Liver (tissue), 9 donors: Measurements from ENCODE around the gene MTHFD2. TPM values are rescaled to one million over a fixed set of nuclear protein-coding genes. Genes with fewer than 3 reads are reported as not detected.

Experiments used
- DNase-seq: peaks from one replicate; pipeline ENCODE4 v3.0.0-alpha.2; 2017; ENCODE audit warnings: low spot score
- H3K27ac ChIP-seq, 2 donors: one replicate each; pipeline ENCODE4 v1.7.0; 2013; ENCODE audit warnings: inconsistent platforms in 2 of 2, low read length in 2 of 2, control low read depth in 1 of 2, low read depth in 1 of 2, mild to moderate bottlenecking in 1 of 2
- H3K27me3 ChIP-seq, 4 donors: one replicate each; pipeline versions ENCODE4 v1.6.1 to v1.7.0; 2013; ENCODE audit warnings: low read length in 3 of 4, inconsistent platforms in 1 of 4, mild to moderate bottlenecking in 1 of 4, moderate library complexity in 1 of 4; ENCODE audit not compliant: control insufficient read depth in 4 of 4, insufficient read depth in 4 of 4
- H3K36me3 ChIP-seq, 4 donors: one replicate each; pipeline versions ENCODE4 v1.6.1 to v1.7.0; 2013; ENCODE audit warnings: low read length in 3 of 4, mild to moderate bottlenecking in 3 of 4, low read depth in 1 of 4, moderate library complexity in 1 of 4; ENCODE audit not compliant: control insufficient read depth in 4 of 4, insufficient read depth in 3 of 4
- H3K4me1 ChIP-seq, 4 donors: one replicate each; pipeline versions ENCODE4 v1.6.1 to v1.7.0; 2013; ENCODE audit warnings: low read length in 3 of 4, mild to moderate bottlenecking in 3 of 4, moderate library complexity in 1 of 4; ENCODE audit not compliant: control insufficient read depth in 4 of 4, insufficient read depth in 4 of 4
- H3K4me3 ChIP-seq, 3 donors: one replicate each; pipeline versions ENCODE4 v1.6.1 to v1.7.0; 2013; ENCODE audit warnings: low read length in 3 of 3, control low read depth in 1 of 3, low read depth in 1 of 3, mild to moderate bottlenecking in 1 of 3
- H3K9ac ChIP-seq, 2 donors: one replicate each; pipeline ENCODE4 v1.7.0; 2013; ENCODE audit warnings: low read length in 2 of 2, mild to moderate bottlenecking in 2 of 2, moderate library complexity in 2 of 2, control low read depth in 1 of 2, low read depth in 1 of 2
- H3K9me3 ChIP-seq, 4 donors: one replicate each; pipeline versions ENCODE4 v1.6.1 to v1.7.0; 2013; ENCODE audit warnings: low read length in 3 of 4; ENCODE audit not compliant: control insufficient read depth in 4 of 4
- EGR1 ChIP-seq, 2 donors: IDR thresholded peaks; 2 replicates each; pipeline ENCODE4 v1.6.1; 2016 to 2018; ENCODE audit warnings: antibody characterized with exemption in 2 of 2, low read depth in 2 of 2
- FOXA2 ChIP-seq: IDR thresholded peaks from 2 replicates; pipeline ENCODE4 v1.6.1; 2016; ENCODE audit warnings: antibody characterized with exemption
- GABPA ChIP-seq, 2 donors: IDR thresholded peaks in 1 of 2; conservative IDR thresholded peaks in 1 of 2; 2 replicates each; pipeline ENCODE4 v1.6.1; 2016; ENCODE audit warnings: antibody characterized with exemption in 2 of 2, mild to moderate bottlenecking in 1 of 2, moderate library complexity in 1 of 2
- HNF4A ChIP-seq, 2 donors: conservative IDR thresholded peaks; 2 replicates each; pipeline ENCODE4 v1.6.1; 2016; ENCODE audit warnings: antibody characterized with exemption in 2 of 2, mild to moderate bottlenecking in 2 of 2
- JUND ChIP-seq, 2 donors: IDR thresholded peaks; 2 replicates each; pipeline ENCODE4 v1.6.1; 2016; ENCODE audit warnings: antibody characterized with exemption in 2 of 2
- RAD21 ChIP-seq, 2 donors: IDR thresholded peaks; 2 replicates each; pipeline ENCODE4 v1.6.1; 2016; ENCODE audit warnings: antibody characterized with exemption in 2 of 2, mild to moderate bottlenecking in 2 of 2
- RXRA ChIP-seq, 2 donors: IDR thresholded peaks; 2 replicates each; pipeline ENCODE4 v1.6.1; 2017 to 2018; ENCODE audit warnings: antibody characterized with exemption in 2 of 2, mild to moderate bottlenecking in 1 of 2
- TAF1 ChIP-seq: conservative IDR thresholded peaks from 2 replicates; pipeline ENCODE4 v1.6.1; 2016; ENCODE audit warnings: antibody characterized with exemption, mild to moderate bottlenecking
- YY1 ChIP-seq: IDR thresholded peaks from 2 replicates; pipeline ENCODE4 v1.6.1; 2016; ENCODE audit warnings: antibody characterized with exemption, mild to moderate bottlenecking
- WGBS: extraction: QIAGEN DNeasy Blood & Tissue Kit; methylation state at CpG from one replicate; pipeline ENCODE4 v1.1.7; 2013; 5-methylcytosine and 5-hydroxymethylcytosine counted together
- polyA plus RNA-seq, 2 donors: library from polyadenylated mRNA; stranded (reverse) in 1 of 2; unstranded in 1 of 2; fragments of 200-250 nt in 1 of 2; fragments of >200 nt in 1 of 2; fragmentation: Nextera tagmentation in 1 of 2; extraction: Ambion mirVana in 1 of 2; gene quantifications; one replicate each; pipeline versions ENCODE4 v1.2.1 to v1.2.3, GENCODE V29; 2013 to 2015
- total RNA-seq, 2 donors: library from RNA; depleted of rRNA; stranded (reverse); fragments of >200 nt; gene quantifications; one replicate each; pipeline ENCODE4 v1.2.3, GENCODE V29; 2014
- TF ChIP-seq, protein P1 (sequence below): fragments of 150-350 bp; IDR thresholded peaks from 2 replicates; pipeline ENCODE4 v1.5.1; 2017; ENCODE audit warnings: improper control_type of control experiment, low read depth, low read length; ENCODE audit not compliant: missing input control
- TF ChIP-seq, protein P2 (sequence below): IDR thresholded peaks from 2 replicates; pipeline ENCODE4 v1.6.1; 2016; ENCODE audit warnings: antibody characterized with exemption, mild to moderate bottlenecking
- TF ChIP-seq, protein P3 (sequence below): IDR thresholded peaks from 2 replicates; pipeline ENCODE4 v1.6.1; 2016; ENCODE audit warnings: antibody characterized with exemption
- donor health status: healthy.
- donor health status: healthy.
- donor health status: healthy.
- donor health status: healthy.
- donor health status: healthy.

MTHFD2 gene
- total and polyA plus RNA-seq, 4 donors = 1.6 to 27.5 (median 2.8) TPM

DNA sequence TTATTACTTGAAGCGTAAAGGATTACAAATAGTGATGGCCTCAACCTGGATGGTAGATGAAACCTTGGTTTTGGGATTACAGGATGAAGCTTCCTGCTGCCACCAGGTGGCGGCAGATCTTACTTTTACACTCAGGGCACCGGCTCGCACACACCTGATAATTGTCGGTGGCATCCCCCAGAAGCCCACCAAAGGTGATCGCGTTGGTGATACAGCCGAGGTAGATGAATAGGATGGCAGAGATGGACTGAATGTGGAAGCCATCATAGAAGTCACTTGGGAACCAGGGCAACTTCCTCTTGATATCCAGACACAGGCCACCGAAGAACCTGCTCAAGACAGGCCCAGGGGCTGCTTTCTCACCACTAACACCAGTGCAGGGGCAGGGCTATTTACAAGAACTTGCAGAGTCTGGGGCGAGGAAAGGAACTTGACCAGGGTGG, 51.8 kb downstream of the MTHFD2 start:
- WGBS = 27% methylated on average over 10 of the region's 10 CpGs
- no peak overlapping the region for H3K9ac ChIP-seq
- peak; percentile 77 to 80 for TF ChIP-seq RAD21 (IDR thresholded peaks at IDR 0.05)
- TF ChIP-seq TAF1 = no peak
- TF ChIP-seq, protein P1, sequence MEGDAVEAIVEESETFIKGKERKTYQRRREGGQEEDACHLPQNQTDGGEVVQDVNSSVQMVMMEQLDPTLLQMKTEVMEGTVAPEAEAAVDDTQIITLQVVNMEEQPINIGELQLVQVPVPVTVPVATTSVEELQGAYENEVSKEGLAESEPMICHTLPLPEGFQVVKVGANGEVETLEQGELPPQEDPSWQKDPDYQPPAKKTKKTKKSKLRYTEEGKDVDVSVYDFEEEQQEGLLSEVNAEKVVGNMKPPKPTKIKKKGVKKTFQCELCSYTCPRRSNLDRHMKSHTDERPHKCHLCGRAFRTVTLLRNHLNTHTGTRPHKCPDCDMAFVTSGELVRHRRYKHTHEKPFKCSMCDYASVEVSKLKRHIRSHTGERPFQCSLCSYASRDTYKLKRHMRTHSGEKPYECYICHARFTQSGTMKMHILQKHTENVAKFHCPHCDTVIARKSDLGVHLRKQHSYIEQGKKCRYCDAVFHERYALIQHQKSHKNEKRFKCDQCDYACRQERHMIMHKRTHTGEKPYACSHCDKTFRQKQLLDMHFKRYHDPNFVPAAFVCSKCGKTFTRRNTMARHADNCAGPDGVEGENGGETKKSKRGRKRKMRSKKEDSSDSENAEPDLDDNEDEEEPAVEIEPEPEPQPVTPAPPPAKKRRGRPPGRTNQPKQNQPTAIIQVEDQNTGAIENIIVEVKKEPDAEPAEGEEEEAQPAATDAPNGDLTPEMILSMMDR = peak; percentile 63

DNA sequence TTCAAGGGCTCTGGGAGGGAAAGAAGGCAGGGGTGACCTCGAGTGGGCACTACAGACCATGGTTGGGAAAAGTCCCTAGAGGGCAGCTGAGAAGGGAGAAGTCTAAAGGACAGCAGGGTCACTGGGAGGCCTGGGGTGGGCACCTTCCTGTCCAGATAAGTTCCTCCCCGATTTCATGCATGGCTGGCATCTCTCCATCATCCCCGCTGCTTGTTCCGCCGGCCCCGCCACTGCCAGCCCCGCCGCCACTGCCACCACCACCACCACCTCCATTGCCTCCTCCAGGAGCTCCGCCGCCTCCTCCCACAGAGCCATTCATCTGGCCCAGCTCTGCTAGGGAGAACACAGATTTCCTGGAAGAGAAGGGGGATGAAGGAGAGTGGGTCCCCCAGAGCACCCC, 53.6 kb downstream of the MTHFD2 start:
- Histone ChIP-seq H3K9me3 (no peaks in the 10 kb centered on the region), H3K4me1 (no peaks in the 10 kb centered on the region), H3K27ac (no peak overlapping the region), H3K27me3 (no peaks in the 10 kb centered on the region), H3K36me3 (no peaks in the 10 kb centered on the region), H3K9ac (no peak overlapping the region), H3K4me3 (no peak overlapping the region)
- WGBS = 88% methylated on average over 10 of the region's 10 CpGs
- DNase-seq = no peak
- TF ChIP-seq GABPA (IDR thresholded peaks at IDR 0.05 in 1 of 2, conservative IDR thresholded peaks at IDR 0.05 in 1 of 2) (no peak), EGR1 (IDR thresholded peaks at IDR 0.05; ENCODE audit: low read depth in 2 of 2) (no peak), JUND (IDR thresholded peaks at IDR 0.05) (no peak), HNF4A (conservative IDR thresholded peaks at IDR 0.05) (no peak), RXRA (IDR thresholded peaks at IDR 0.05) (no peak), FOXA2 (no peak), YY1 (no peak)
- TF ChIP-seq, protein P2, sequence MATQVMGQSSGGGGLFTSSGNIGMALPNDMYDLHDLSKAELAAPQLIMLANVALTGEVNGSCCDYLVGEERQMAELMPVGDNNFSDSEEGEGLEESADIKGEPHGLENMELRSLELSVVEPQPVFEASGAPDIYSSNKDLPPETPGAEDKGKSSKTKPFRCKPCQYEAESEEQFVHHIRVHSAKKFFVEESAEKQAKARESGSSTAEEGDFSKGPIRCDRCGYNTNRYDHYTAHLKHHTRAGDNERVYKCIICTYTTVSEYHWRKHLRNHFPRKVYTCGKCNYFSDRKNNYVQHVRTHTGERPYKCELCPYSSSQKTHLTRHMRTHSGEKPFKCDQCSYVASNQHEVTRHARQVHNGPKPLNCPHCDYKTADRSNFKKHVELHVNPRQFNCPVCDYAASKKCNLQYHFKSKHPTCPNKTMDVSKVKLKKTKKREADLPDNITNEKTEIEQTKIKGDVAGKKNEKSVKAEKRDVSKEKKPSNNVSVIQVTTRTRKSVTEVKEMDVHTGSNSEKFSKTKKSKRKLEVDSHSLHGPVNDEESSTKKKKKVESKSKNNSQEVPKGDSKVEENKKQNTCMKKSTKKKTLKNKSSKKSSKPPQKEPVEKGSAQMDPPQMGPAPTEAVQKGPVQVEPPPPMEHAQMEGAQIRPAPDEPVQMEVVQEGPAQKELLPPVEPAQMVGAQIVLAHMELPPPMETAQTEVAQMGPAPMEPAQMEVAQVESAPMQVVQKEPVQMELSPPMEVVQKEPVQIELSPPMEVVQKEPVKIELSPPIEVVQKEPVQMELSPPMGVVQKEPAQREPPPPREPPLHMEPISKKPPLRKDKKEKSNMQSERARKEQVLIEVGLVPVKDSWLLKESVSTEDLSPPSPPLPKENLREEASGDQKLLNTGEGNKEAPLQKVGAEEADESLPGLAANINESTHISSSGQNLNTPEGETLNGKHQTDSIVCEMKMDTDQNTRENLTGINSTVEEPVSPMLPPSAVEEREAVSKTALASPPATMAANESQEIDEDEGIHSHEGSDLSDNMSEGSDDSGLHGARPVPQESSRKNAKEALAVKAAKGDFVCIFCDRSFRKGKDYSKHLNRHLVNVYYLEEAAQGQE = no peak
- TF ChIP-seq, protein P3, sequence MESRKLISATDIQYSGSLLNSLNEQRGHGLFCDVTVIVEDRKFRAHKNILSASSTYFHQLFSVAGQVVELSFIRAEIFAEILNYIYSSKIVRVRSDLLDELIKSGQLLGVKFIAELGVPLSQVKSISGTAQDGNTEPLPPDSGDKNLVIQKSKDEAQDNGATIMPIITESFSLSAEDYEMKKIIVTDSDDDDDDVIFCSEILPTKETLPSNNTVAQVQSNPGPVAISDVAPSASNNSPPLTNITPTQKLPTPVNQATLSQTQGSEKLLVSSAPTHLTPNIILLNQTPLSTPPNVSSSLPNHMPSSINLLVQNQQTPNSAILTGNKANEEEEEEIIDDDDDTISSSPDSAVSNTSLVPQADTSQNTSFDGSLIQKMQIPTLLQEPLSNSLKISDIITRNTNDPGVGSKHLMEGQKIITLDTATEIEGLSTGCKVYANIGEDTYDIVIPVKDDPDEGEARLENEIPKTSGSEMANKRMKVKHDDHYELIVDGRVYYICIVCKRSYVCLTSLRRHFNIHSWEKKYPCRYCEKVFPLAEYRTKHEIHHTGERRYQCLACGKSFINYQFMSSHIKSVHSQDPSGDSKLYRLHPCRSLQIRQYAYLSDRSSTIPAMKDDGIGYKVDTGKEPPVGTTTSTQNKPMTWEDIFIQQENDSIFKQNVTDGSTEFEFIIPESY = no peak

More for the DNA sequence above, 51.8 kb downstream of the MTHFD2 start:
- peak; percentile 49 for DNase-seq
- Histone ChIP-seq H3K4me1 (no peaks in the 10 kb centered on the region), H3K27me3 (no peaks in the 10 kb centered on the region), H3K36me3 (no peaks in the 10 kb centered on the region), H3K27ac (no peak overlapping the region), H3K9me3 (no peaks in the 10 kb centered on the region), H3K4me3 (no peak overlapping the region)
